ENCODE results near the gene GOLGA7B.

Gene GOLGA7B

GRCh38 chr10:97852840-97853405 lies 3.3 kb downstream of the GOLGA7B start:
- H3K4me3 ChIP-seq (ENCODE audit: control insufficient read depth, low read depth, low read length), result no peak overlapping the region
- DNase-seq (ENCODE audit: low read depth), result no peak
- TF ChIP-seq CTCF (conservative IDR thresholded peaks at IDR 0.05; ENCODE audit: control insufficient read depth, insufficient read depth, low read depth, low read length), result no peak

- DNase-seq (ENCODE audit: low read depth), result no peak
- H3K4me3 ChIP-seq (ENCODE audit: control insufficient read depth, low read depth, low read length), result no peak overlapping the region
- TF ChIP-seq CTCF (conservative IDR thresholded peaks at IDR 0.05; ENCODE audit: control insufficient read depth, insufficient read depth, low read depth, low read length), result no peak
Measured at GRCh38 chr10:97854743-97855142, 5.1 kb downstream of the GOLGA7B start.

- peak; percentile 26 for DNase-seq (ENCODE audit: low read depth)
- TF ChIP-seq CTCF (conservative IDR thresholded peaks at IDR 0.05; ENCODE audit: control insufficient read depth, insufficient read depth, low read depth, low read length), result no peak
- no peak overlapping the region for H3K4me3 ChIP-seq (ENCODE audit: control insufficient read depth, low read depth, low read length)
Measured at GRCh38 chr10:97858001-97858439, 8.4 kb downstream of the GOLGA7B start.

GRCh38 chr10:97861097-97861750 lies 11.6 kb downstream of the GOLGA7B start:
- no peak overlapping the region for H3K4me3 ChIP-seq (ENCODE audit: control insufficient read depth, low read depth, low read length)
- peak; percentile 66 for DNase-seq (ENCODE audit: low read depth)
- no peak for TF ChIP-seq CTCF (conservative IDR thresholded peaks at IDR 0.05; ENCODE audit: control insufficient read depth, insufficient read depth, low read depth, low read length)

DNA sequence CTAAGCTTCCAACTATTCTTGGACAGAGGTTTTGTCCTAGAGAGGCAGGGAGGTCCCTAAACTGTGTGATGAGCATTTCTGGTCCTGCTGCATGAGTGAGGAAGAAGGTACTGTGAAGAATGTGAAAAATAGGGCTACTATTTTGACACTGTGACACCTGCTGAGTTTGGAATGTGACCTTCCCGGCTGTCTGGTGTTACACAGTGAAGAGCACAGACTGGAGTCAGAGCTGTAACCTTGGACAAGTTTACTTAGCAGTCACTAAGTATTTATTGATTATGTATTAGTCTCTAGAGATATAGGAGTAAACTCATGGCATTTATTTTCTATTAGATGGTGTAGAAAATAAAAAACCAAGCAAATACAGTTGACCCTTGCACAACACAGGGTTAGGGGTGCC lies 12.3 kb downstream of the GOLGA7B start:
- DNase-seq (ENCODE audit: low read depth), result no peak
- H3K4me3 ChIP-seq (ENCODE audit: control insufficient read depth, low read depth, low read length), result no peak overlapping the region
- no peak for TF ChIP-seq CTCF (conservative IDR thresholded peaks at IDR 0.05; ENCODE audit: control insufficient read depth, insufficient read depth, low read depth, low read length)

DNA sequence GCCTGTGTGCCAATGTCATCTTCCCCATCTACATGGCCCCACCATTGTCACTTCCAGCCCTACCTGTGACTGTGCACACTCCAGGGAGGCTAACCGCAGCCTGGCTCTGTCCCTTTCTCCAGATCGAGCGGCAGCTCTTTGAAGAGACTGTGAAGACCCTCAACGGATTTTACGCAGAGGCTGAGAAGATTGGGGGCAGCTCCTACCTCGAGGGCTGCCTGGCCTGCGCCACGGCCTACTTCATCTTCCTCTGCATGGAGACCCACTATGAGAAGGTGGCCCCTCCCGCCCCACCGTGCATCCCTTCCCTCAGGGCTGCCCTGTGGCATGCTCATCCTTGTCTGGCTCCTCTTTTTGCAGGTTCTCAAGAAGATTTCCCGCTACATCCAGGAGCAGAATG lies 14.2 kb downstream of the GOLGA7B start:
- TF ChIP-seq CTCF (conservative IDR thresholded peaks at IDR 0.05; ENCODE audit: control insufficient read depth, insufficient read depth, low read depth, low read length), result no peak
- DNase-seq (ENCODE audit: low read depth), result no peak
- H3K4me3 ChIP-seq (ENCODE audit: control insufficient read depth, low read depth, low read length), result no peak overlapping the region
